Smooth muscle cell of the umbilical artery (primary cell): ENCODE results near the gene BMPR1A. TPM values are rescaled to one million over a fixed set of nuclear protein-coding genes. Genes with fewer than 3 reads are reported as not detected.

Experiments
- total RNA-seq: library from RNA; depleted of rRNA; stranded (reverse); fragments of >200 nt; gene quantifications from 2 replicates; pipeline ENCODE4 v1.2.3, GENCODE V29; 2014

Gene BMPR1A
- total RNA-seq, result 63.7 and 69.8 TPM in 2 replicates

GRCh38 chr10:86756511-86757112 is at the start of gene BMPR1A:
Gene BMPR1A (plus strand): TSS chr10:86756619. CDS start chr10:86876019, 119,400 bp downstream.

GRCh38 chr10:86957471-86958115 is 201.2 kb downstream of the BMPR1A start, which contains the start of gene MMRN2:
Gene MMRN2 (minus strand): TSS chr10:86957615. CDS start chr10:86957541, 74 bp downstream.

GRCh38 chr10:86958116-86958900 is 201.9 kb downstream of the BMPR1A start, which contains the start of gene SNCG:
Gene SNCG (plus strand): TSS chr10:86958599. CDS start chr10:86958698, 99 bp downstream.

GRCh38 chr10:86968271-86968993 is 212.0 kb downstream of the BMPR1A start, which contains the start of gene ADIRF:
Gene ADIRF (plus strand): TSS chr10:86968482. CDS start chr10:86968545, 63 bp downstream.

Other genes starting within 250 kb of the BMPR1A start
- gene WAPL, start 234.8 kb upstream of the BMPR1A start, total RNA-seq, result 44.8 and 57.8 TPM in 2 replicates
- gene OPN4, start 102.1 kb upstream of the BMPR1A start, total RNA-seq, result 0.14 TPM in 1 of 2 replicates, not detected in the other
- 0.30 and 0.46 TPM in 2 replicates for gene LDB3, start 88.1 kb upstream of the BMPR1A start, total RNA-seq
- gene MMRN2, start 201.0 kb downstream of the BMPR1A start, total RNA-seq, result 2.4 and 3.0 TPM in 2 replicates
- 1.8 and 3.3 TPM in 2 replicates for gene SNCG, start 202.0 kb downstream of the BMPR1A start, total RNA-seq
- 1.3 and 1.5 TPM in 2 replicates for gene ADIRF, start 211.9 kb downstream of the BMPR1A start, total RNA-seq